Loucy (cell line): ENCODE data around the gene CEP63.
A peak's percentile ranks its signal among the peaks of the same experiment; 100 is the strongest.

Source experiments
- H2AFZ ChIP-seq: fragments of 200-600 bp; sonication (generic); 2 replicates; pipeline ENCODE4 v1.6.0; 2016; ENCODE audit warnings: antibody characterized with exemption, mild to moderate bottlenecking, low read length, moderate library complexity
- H3F3A ChIP-seq: fragments of 200-600 bp; 2 replicates; pipeline ENCODE4 v1.6.0; 2016; ENCODE audit warnings: antibody characterized with exemption, low read depth, mild to moderate bottlenecking
- H3K27me3 ChIP-seq: fragments of 200-600 bp; sonication (generic); 2 replicates; pipeline ENCODE4 v1.6.1; 2014; ENCODE audit warnings: low read length, mild to moderate bottlenecking; ENCODE audit not compliant: insufficient read depth, poor library complexity, severe bottlenecking
- H3K36me3 ChIP-seq: fragments of 200-600 bp; sonication (generic); 2 replicates; pipeline ENCODE4 v1.6.1; 2016; ENCODE audit warnings: low read length; ENCODE audit not compliant: insufficient read depth
- H3K4me1 ChIP-seq: fragments of 200-600 bp; sonication (generic); 2 replicates; pipeline ENCODE4 v1.5.1; 2014; ENCODE audit warnings: low read length, mild to moderate bottlenecking; ENCODE audit not compliant: insufficient read depth, poor library complexity, severe bottlenecking
- H3K4me2 ChIP-seq: fragments of 200-600 bp; sonication (generic); 2 replicates; pipeline ENCODE4 v1.6.0; 2014; ENCODE audit warnings: antibody characterized with exemption, low read length, low read depth, mild to moderate bottlenecking; ENCODE audit not compliant: poor library complexity, severe bottlenecking
- H3K4me3 ChIP-seq: fragments of 200-600 bp; sonication (generic); 2 replicates; pipeline ENCODE4 v1.5.1; 2014; ENCODE audit warnings: low read length, mild to moderate bottlenecking, mixed read lengths; ENCODE audit not compliant: poor library complexity, severe bottlenecking
- H3K79me2 ChIP-seq: fragments of 200-600 bp; sonication (generic); 2 replicates; pipeline ENCODE4 v1.6.1; 2014; ENCODE audit warnings: low read length; ENCODE audit not compliant: insufficient read depth
- H3K9ac ChIP-seq: fragments of 200-600 bp; sonication (generic); 2 replicates; pipeline ENCODE4 v1.6.0; 2014; ENCODE audit warnings: mild to moderate bottlenecking, low read depth, low read length, moderate library complexity; ENCODE audit not compliant: poor library complexity, severe bottlenecking
- H3K9me2 ChIP-seq: fragments of 200-600 bp; sonication (generic); replicated peaks from 2 replicates; pipeline ENCODE4 v1.6.1; 2016; ENCODE audit warnings: low read depth, low read length, mixed read lengths
- H3K9me3 ChIP-seq: fragments of 200-600 bp; sonication (generic); 2 replicates; pipeline ENCODE4 v1.6.1; 2014; ENCODE audit warnings: mild to moderate bottlenecking, antibody characterized with exemption, low read length, low read depth; ENCODE audit not compliant: insufficient read depth
- H4K20me1 ChIP-seq: fragments of 200-600 bp; sonication (generic); 2 replicates; pipeline ENCODE4 v1.6.0; 2014; ENCODE audit warnings: antibody characterized with exemption, low read length, mild to moderate bottlenecking; ENCODE audit not compliant: insufficient read depth, poor library complexity, severe bottlenecking
- EZH2phosphoT487 ChIP-seq: fragments of 200-600 bp; IDR thresholded peaks from 2 replicates; pipeline ENCODE4 v1.6.1; 2018; ENCODE audit warnings: antibody characterized with exemption, mild to moderate bottlenecking, moderate library complexity, borderline replicate concordance
- TF ChIP-seq, protein P1 (sequence below): fragments of 200-600 bp; sonication (generic); conservative IDR thresholded peaks from 2 replicates; pipeline ENCODE4 v1.5.1; 2014; ENCODE audit warnings: mild to moderate bottlenecking, antibody characterized with exemption, low read length

Gene CEP63

DNA sequence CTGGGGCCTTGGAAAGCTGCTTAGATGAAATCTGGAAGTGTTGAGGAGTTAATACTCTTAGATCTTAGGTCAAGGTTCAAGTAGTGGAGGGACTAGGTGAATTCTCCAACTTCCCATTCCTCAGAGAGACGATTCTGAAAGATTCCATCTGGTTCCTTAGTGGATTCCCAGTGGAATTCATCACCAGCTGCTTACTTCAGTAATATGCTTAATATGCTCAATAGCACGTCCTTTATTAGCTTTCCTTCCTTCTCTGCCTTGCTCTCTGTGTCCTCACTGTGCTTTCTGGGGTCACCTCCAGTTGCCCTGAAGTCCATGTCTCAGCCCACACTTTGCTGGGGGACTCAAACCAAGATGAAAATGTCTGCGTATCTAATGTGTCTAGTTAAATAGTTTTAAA, 31.0 kb downstream of the CEP63 start:
- TF ChIP-seq EZH2phosphoT487: no peak
- TF ChIP-seq, protein P1, sequence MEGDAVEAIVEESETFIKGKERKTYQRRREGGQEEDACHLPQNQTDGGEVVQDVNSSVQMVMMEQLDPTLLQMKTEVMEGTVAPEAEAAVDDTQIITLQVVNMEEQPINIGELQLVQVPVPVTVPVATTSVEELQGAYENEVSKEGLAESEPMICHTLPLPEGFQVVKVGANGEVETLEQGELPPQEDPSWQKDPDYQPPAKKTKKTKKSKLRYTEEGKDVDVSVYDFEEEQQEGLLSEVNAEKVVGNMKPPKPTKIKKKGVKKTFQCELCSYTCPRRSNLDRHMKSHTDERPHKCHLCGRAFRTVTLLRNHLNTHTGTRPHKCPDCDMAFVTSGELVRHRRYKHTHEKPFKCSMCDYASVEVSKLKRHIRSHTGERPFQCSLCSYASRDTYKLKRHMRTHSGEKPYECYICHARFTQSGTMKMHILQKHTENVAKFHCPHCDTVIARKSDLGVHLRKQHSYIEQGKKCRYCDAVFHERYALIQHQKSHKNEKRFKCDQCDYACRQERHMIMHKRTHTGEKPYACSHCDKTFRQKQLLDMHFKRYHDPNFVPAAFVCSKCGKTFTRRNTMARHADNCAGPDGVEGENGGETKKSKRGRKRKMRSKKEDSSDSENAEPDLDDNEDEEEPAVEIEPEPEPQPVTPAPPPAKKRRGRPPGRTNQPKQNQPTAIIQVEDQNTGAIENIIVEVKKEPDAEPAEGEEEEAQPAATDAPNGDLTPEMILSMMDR: no peak
- no peaks in the 10 kb centered on the region for H3K27me3 ChIP-seq
- H3F3A ChIP-seq: no peaks in the 10 kb centered on the region
- no peak overlapping the region for H2AFZ ChIP-seq
- no peaks in the 10 kb centered on the region for H3K9me2 ChIP-seq
- H4K20me1 ChIP-seq: no peaks in the 10 kb centered on the region
- H3K9ac ChIP-seq: no peak overlapping the region
- H3K79me2 ChIP-seq: peaks cover 7% of the 10 kb centered on the region; the same call in 1 of the 2 replicates
- H3K9me3 ChIP-seq: peaks cover 13% of the 10 kb centered on the region
- H3K36me3 ChIP-seq: peaks cover 55% of the 10 kb centered on the region
- no peak overlapping the region for H3K4me2 ChIP-seq
- no peaks in the 10 kb centered on the region for H3K4me1 ChIP-seq
- H3K4me3 ChIP-seq: no peak overlapping the region

DNA sequence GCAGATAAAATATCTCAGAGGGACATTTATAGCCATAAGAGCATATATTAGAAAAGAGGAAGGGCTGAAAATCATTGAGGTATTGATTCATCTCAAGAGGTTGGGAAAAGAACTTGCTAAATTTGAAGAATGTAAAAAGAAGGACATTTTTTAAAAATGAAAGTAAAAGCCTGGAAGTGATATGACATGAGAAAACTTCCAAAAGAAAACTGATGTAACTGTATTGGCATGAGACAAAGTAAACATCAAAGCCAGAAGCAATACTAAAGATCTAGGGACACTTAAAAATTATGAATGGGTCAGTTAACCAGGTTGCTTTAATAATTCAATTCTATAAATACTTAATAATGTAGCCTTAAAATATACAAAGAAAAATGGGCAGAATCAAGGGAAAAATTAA, 31.9 kb downstream of the CEP63 start:
- H2AFZ ChIP-seq: no peak overlapping the region
- no peaks in the 10 kb centered on the region for H3K27me3 ChIP-seq
- peaks cover 56% of the 10 kb centered on the region for H3K36me3 ChIP-seq
- no peaks in the 10 kb centered on the region for H4K20me1 ChIP-seq
- no peak overlapping the region for H3K4me3 ChIP-seq
- peaks cover 11% of the 10 kb centered on the region; the same call in 1 of the 2 replicates for H3K79me2 ChIP-seq
- H3F3A ChIP-seq: no peaks in the 10 kb centered on the region
- H3K4me2 ChIP-seq: peak overlapping the region; percentile 19
- TF ChIP-seq EZH2phosphoT487: no peak
- TF ChIP-seq, protein P1: no peak
- no peaks in the 10 kb centered on the region for H3K9me2 ChIP-seq
- H3K4me1 ChIP-seq: no peaks in the 10 kb centered on the region
- peaks cover 16% of the 10 kb centered on the region for H3K9me3 ChIP-seq
- H3K9ac ChIP-seq: no peak overlapping the region

- Histone ChIP-seq H3K9me3 (peaks cover 51% of the 10 kb centered on the region), H3K4me2 (no peak overlapping the region), H3K4me3 (no peak overlapping the region), H2AFZ (no peak overlapping the region), H4K20me1 (no peaks in the 10 kb centered on the region), H3K79me2 (peaks cover 54% of the 10 kb centered on the region; the same call in 1 of the 2 replicates), H3K27me3 (no peaks in the 10 kb centered on the region), H3K9ac (no peak overlapping the region), H3K36me3 (peaks cover 38% of the 10 kb centered on the region), H3K9me2 (no peaks in the 10 kb centered on the region), H3F3A (no peaks in the 10 kb centered on the region), H3K4me1 (no peaks in the 10 kb centered on the region)
- TF ChIP-seq, protein P1: no peak
- TF ChIP-seq EZH2phosphoT487: no peak
Observed at GRCh38 chr3:134522541-134522940, 36.7 kb downstream of the CEP63 start.
